ENCODE results near the gene TLR7.

TLR7 gene

DNA sequence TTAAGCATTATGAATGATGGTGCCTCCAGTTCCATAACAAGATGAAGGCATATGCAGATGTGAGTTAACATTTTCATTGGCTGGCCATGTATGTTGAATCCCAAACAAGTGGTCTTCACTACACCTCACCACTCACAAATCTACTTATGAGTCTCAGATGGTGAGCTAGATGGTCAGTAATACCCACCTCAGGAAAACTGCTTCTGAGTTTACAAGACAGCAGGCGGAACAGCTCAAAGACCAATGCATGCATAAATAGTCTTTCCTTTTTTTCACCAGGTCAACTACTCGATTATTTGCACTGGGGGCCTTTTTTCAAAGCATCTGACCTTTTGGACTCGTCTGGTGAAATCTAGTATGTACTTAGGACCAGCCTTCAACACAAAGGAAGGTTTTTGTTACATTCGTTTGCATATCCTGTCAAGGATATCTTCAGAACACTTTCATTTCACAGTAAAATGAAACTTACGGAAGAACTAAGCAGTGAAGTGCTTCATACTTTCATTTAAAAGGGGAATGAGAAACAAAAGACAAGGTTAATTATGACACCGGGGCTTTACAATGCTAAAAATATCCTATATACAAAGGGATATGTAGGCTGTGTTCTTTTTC lies 23.1 kb upstream of the TLR7 start:
- no peak overlapping the region for H3K4me3 ChIP-seq (ENCODE audit: low read depth, low read length)
- TF ChIP-seq, protein P1, sequence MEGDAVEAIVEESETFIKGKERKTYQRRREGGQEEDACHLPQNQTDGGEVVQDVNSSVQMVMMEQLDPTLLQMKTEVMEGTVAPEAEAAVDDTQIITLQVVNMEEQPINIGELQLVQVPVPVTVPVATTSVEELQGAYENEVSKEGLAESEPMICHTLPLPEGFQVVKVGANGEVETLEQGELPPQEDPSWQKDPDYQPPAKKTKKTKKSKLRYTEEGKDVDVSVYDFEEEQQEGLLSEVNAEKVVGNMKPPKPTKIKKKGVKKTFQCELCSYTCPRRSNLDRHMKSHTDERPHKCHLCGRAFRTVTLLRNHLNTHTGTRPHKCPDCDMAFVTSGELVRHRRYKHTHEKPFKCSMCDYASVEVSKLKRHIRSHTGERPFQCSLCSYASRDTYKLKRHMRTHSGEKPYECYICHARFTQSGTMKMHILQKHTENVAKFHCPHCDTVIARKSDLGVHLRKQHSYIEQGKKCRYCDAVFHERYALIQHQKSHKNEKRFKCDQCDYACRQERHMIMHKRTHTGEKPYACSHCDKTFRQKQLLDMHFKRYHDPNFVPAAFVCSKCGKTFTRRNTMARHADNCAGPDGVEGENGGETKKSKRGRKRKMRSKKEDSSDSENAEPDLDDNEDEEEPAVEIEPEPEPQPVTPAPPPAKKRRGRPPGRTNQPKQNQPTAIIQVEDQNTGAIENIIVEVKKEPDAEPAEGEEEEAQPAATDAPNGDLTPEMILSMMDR (IDR thresholded peaks at IDR 0.05; ENCODE audit: low read depth, low read length) = no peak

- H3K4me3 ChIP-seq (ENCODE audit: low read depth, low read length) = no peak overlapping the region
- TF ChIP-seq, protein P1 (IDR thresholded peaks at IDR 0.05; ENCODE audit: low read depth, low read length) = no peak
Measured at GRCh38 chrX:12844319-12844718, 22.6 kb upstream of the TLR7 start.

DNA sequence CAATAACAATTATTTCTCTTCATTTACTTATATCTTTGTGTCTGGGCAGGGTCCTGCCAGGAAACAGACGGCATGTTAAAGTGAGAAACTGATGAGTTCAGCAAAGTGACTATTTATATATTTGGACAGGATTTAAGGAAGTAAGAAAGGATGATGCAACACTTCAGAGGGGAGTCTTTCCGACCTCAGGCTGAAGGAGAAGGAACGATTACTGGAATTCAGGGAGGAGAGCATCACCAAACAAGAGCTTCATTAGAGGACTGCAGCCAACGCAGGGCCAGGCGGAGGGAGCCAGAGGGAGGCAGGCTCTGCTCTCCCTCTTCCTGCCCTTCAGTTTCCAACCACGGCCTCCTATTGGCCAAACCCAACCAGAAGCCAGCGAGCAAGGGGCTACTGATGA lies 1.5 kb upstream of the TLR7 start:
- TF ChIP-seq, protein P1 (IDR thresholded peaks at IDR 0.05; ENCODE audit: low read depth, low read length) = no peak
- H3K4me3 ChIP-seq (ENCODE audit: low read depth, low read length) = no peak overlapping the region

GRCh38 chrX:12867685-12868084 lies 813 bp downstream of the TLR7 start:
- no peak overlapping the region for H3K4me3 ChIP-seq (ENCODE audit: low read depth, low read length)
- TF ChIP-seq, protein P1 (IDR thresholded peaks at IDR 0.05; ENCODE audit: low read depth, low read length) = no peak

DNA sequence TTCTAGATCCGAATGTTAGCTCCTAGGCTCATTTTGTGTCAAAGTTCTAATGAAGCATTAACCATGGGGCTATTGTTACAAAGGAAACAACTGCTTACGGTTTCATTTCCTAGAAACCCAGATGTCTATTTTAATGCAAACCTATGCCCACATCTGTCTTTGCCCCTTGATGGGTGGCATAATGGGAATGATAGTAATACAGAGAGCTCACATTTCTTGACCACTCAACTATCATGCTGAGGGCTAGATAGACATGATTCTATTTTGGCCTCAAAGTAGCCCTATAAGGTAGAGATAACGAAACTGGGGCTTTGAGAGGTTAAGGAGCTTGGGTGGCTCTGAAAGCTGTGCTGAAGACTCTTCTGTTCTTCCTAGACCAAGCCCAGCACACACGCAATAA lies 1.9 kb downstream of the TLR7 start:
- no peak overlapping the region for H3K4me3 ChIP-seq (ENCODE audit: low read depth, low read length)
- TF ChIP-seq, protein P1 (IDR thresholded peaks at IDR 0.05; ENCODE audit: low read depth, low read length) = no peak

- no peak overlapping the region for H3K4me3 ChIP-seq (ENCODE audit: low read depth, low read length)
- TF ChIP-seq, protein P1 (IDR thresholded peaks at IDR 0.05; ENCODE audit: low read depth, low read length) = no peak
Measured at GRCh38 chrX:12871257-12871656, 4.4 kb downstream of the TLR7 start.

DNA sequence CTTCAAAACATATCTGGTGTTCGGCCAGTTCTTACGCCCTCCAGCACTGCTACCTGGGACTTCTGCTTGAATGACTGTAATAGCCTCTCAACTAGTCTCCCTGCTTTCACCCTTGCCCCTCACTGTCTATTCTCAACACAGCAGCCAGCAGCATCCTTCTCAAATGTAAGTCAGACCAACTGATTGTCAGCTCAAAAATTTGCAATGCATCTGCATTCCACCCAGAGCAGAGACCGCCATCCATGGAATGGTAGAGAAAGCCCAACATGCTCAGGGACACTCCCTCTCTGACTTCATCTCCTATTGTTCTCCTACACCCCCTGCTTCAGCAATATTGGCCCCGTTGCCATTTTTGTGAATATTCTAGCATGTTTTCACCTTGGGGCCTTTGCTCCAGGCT lies 5.9 kb downstream of the TLR7 start:
- H3K4me3 ChIP-seq (ENCODE audit: low read depth, low read length) = no peak overlapping the region
- TF ChIP-seq, protein P1 (IDR thresholded peaks at IDR 0.05; ENCODE audit: low read depth, low read length) = no peak
